GM19455 (cell line): ENCODE data around the gene IGSF23.
"Not testable (repeated sequence)": the region's sequence is repeated elsewhere in the genome, so short reads cannot be mapped to it uniquely, and the experiment has no call there.

Experiments
- ATAC-seq: cut with Tn5 transposase; IDR thresholded peaks from one replicate; pipeline ENCODE4 v1.9.1; 2021; ENCODE audit not compliant: unreplicated experiment

Gene IGSF23

GRCh38 chr19:44663996-44664395 is 50.6 kb downstream of the IGSF23 start:
- ATAC-seq = no peak

- no peak for ATAC-seq
Measured at GRCh38 chr19:44664976-44665375, 51.6 kb downstream of the IGSF23 start.

GRCh38 chr19:44666852-44667556 is 53.6 kb downstream of the IGSF23 start:
- no peak for ATAC-seq

GRCh38 chr19:44668985-44669764 is 55.8 kb downstream of the IGSF23 start:
- ATAC-seq = no peak

- not testable (repeated sequence) for ATAC-seq
Measured at GRCh38 chr19:44670027-44670426, 56.7 kb downstream of the IGSF23 start.

GRCh38 chr19:44671400-44671799 is 58.0 kb downstream of the IGSF23 start, which contains the start of gene CEACAM19:
CEACAM19 (plus strand) TSS chr19:44671482; CDS start chr19:44671932, 450 bp downstream.
- ATAC-seq = no peak

GRCh38 chr19:44672226-44672625 is 58.9 kb downstream of the IGSF23 start:
- no peak for ATAC-seq

- no peak for ATAC-seq
Measured at GRCh38 chr19:44673510-44673909, 60.1 kb downstream of the IGSF23 start.

GRCh38 chr19:44675521-44675920 is 62.2 kb downstream of the IGSF23 start:
- no peak for ATAC-seq

GRCh38 chr19:44677019-44677811 is 63.9 kb downstream of the IGSF23 start:
- ATAC-seq = no peak

GRCh38 chr19:44680536-44680935 is 67.2 kb downstream of the IGSF23 start:
- no peak for ATAC-seq

- no peak for ATAC-seq
Measured at GRCh38 chr19:44681992-44682790, 68.8 kb downstream of the IGSF23 start.

GRCh38 chr19:44682807-44683206 is 69.4 kb downstream of the IGSF23 start:
- no peak for ATAC-seq

GRCh38 chr19:44683434-44684210 is 70.3 kb downstream of the IGSF23 start:
- no peak for ATAC-seq

- ATAC-seq = not testable (repeated sequence)
Measured at GRCh38 chr19:44684396-44684795, 71.0 kb downstream of the IGSF23 start.

- no peak for ATAC-seq
Measured at GRCh38 chr19:44684892-44685863, 71.8 kb downstream of the IGSF23 start.

- ATAC-seq = no peak
Measured at GRCh38 chr19:44685877-44686276, 72.5 kb downstream of the IGSF23 start.
